PC-3 (cell line): ENCODE results near the gene RGL3. TPM values are rescaled to one million over a fixed set of nuclear protein-coding genes. Genes with fewer than 3 reads are reported as not detected.

Experiments
- ATAC-seq: fragments of 200-7000 bp; cut with Tn5 transposase; 2 replicates; pipeline ENCODE4 v1.9.1; 2020; ENCODE audit warnings: mild to moderate bottlenecking, moderate library complexity
- BruUV-seq: library from RNA; stranded (reverse); fragments of 400-500 nt; replicated peaks from 2 replicates; lab custom pipeline; 2021; lab: Mats Ljungman, UMichigan
- CTCF ChIA-PET: fragments of 300-600 bp; sonication (Branson Sonifier 250); formaldehyde crosslinking; loops from one replicate; lab custom pipeline; 2022; ENCODE audit warnings: antibody characterized with exemption; lab: Charles Lee
- POLR2A ChIA-PET: fragments of 300-600 bp; sonication (Branson Sonifier 250); formaldehyde crosslinking; loops from one replicate; lab custom pipeline; 2022; ENCODE audit warnings: antibody characterized with exemption; ENCODE audit not compliant: unreplicated experiment; lab: Charles Lee
- DNase-seq: peaks from one replicate; pipeline ENCODE4 v3.0.0-alpha.2; 2015
- H2AFZ ChIP-seq: fragments of 300-600 bp; sonication (generic); 2 replicates; pipeline ENCODE4 v1.6.0; 2016; ENCODE audit warnings: antibody characterized with exemption, low read length
- H3F3A ChIP-seq: fragments of 300-600 bp; sonication (generic); one replicate; pipeline ENCODE4 v1.6.0; 2017; ENCODE audit warnings: antibody characterized with exemption, low read length, control low read depth, mild to moderate bottlenecking; ENCODE audit not compliant: unreplicated experiment
- H3K27ac ChIP-seq: fragments of 300-600 bp; sonication (generic); 2 replicates; pipeline ENCODE4 v1.5.1; 2016; ENCODE audit warnings: mild to moderate bottlenecking, low read length
- H3K27me3 ChIP-seq: fragments of 300-600 bp; sonication (generic); 2 replicates; pipeline ENCODE4 v1.6.1; 2016; ENCODE audit warnings: low read length, mixed read lengths
- H3K36me3 ChIP-seq: fragments of 300-600 bp; sonication (generic); 2 replicates; pipeline ENCODE4 v1.6.1; 2016; ENCODE audit warnings: low read depth, mixed run types, low read length, mixed read lengths
- H3K4me1 ChIP-seq: fragments of 300-600 bp; sonication (generic); 2 replicates; pipeline ENCODE4 v1.5.1; 2016; ENCODE audit warnings: low read length; ENCODE audit not compliant: insufficient read depth
- H3K4me2 ChIP-seq: fragments of 300-600 bp; sonication (generic); 2 replicates; pipeline ENCODE4 v1.6.0; 2016; ENCODE audit warnings: low read length
- H3K4me3 ChIP-seq: fragments of 300-600 bp; sonication (generic); 2 replicates; pipeline ENCODE4 v1.5.1; 2016; ENCODE audit warnings: mild to moderate bottlenecking, low read length, mixed read lengths
- H3K79me2 ChIP-seq: fragments of 300-600 bp; sonication (generic); 2 replicates; pipeline ENCODE4 v1.6.1; 2017; ENCODE audit warnings: low read length, mixed read lengths
- H3K9ac ChIP-seq: fragments of 300-600 bp; sonication (generic); 2 replicates; pipeline ENCODE4 v1.6.0; 2016; ENCODE audit warnings: mild to moderate bottlenecking, low read length
- H3K9me2 ChIP-seq: fragments of 300-600 bp; sonication (generic); replicated peaks from 2 replicates; pipeline ENCODE4 v1.6.1; 2016; ENCODE audit warnings: mixed run types, low read length, mixed read lengths
- H3K9me3 ChIP-seq: fragments of 300-600 bp; sonication (generic); 2 replicates; pipeline ENCODE4 v1.6.1; 2016; ENCODE audit warnings: low read length, mixed read lengths
- H4K20me1 ChIP-seq: fragments of 300-600 bp; sonication (generic); 2 replicates; pipeline ENCODE4 v1.6.1; 2016; ENCODE audit warnings: low read length, mixed read lengths
- EZH2 ChIP-seq: fragments of 300-600 bp; sonication (generic); IDR thresholded peaks from one replicate; pipeline ENCODE4 v1.6.1; 2017; ENCODE audit warnings: antibody characterized with exemption, mild to moderate bottlenecking, low read length; ENCODE audit not compliant: unreplicated experiment
- EZH2phosphoT487 ChIP-seq: fragments of 300-600 bp; sonication (generic); IDR thresholded peaks from 2 replicates; pipeline ENCODE4 v1.6.1; 2018; ENCODE audit warnings: mild to moderate bottlenecking, antibody characterized with exemption, low read length, borderline replicate concordance
- intact Hi-C: fragments of 100-400 bp; cut with micrococcal nuclease; formaldehyde crosslinking; loops from 2 replicates; pipeline ENCODE4 v1.9.0; 2023
- total RNA-seq: library from RNA; depleted of rRNA; stranded (reverse); fragments of >200 nt; gene quantifications from 2 replicates; pipeline ENCODE4 v1.2.3, GENCODE V29; 2014
- TF ChIP-seq, protein P1 (sequence below): fragments of 300-600 bp; sonication (generic); conservative IDR thresholded peaks from 2 replicates; pipeline ENCODE4 v1.5.1; 2017; ENCODE audit warnings: antibody characterized with exemption, low read depth, mild to moderate bottlenecking, low read length

RGL3 gene
- total RNA-seq, 1 experiment from 2014 or later = 23.5 TPM

DNA sequence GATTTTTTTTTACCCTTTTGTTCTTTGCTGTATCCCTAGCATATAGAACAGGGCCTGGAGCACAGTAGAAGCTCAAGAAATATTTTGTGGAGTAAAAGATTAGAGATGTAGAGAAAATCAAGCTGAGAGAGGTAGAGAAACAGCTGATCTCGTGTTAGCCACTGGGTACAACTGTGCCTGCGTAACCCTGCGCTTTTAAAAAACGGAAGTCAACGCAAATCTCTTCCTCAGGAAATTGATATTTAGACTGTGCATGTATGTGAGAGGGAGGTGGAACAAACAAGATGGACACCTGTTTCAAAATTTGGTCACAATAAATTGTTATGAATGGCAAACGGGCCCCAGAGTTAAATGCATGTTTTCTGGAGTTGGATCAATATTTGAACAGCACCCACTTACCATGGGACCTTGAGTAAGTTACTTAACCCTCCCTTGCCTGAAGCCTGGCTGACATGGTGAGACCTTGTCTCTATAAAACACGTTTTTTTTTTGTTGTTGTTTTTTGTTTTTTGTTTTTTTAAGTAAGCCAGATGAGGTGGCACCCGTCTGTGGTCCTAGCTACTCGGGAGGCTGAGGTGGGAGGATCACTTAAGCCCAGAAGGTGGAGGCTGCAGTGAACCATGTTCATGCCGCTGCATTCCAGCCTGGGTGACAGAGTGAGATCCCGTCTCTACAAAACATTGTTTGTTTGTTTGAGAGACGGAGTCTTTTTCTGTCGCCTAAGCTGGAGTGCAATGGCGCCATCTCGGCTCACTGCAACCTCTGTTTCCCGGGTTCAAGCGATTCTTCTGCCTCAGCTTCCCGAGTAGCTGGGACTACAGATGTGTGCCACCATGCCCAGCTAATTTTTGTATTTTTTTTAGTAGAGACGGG lies 31.7 kb downstream of the RGL3 start:
- TF ChIP-seq EZH2 = no peak
- TF ChIP-seq, protein P1, sequence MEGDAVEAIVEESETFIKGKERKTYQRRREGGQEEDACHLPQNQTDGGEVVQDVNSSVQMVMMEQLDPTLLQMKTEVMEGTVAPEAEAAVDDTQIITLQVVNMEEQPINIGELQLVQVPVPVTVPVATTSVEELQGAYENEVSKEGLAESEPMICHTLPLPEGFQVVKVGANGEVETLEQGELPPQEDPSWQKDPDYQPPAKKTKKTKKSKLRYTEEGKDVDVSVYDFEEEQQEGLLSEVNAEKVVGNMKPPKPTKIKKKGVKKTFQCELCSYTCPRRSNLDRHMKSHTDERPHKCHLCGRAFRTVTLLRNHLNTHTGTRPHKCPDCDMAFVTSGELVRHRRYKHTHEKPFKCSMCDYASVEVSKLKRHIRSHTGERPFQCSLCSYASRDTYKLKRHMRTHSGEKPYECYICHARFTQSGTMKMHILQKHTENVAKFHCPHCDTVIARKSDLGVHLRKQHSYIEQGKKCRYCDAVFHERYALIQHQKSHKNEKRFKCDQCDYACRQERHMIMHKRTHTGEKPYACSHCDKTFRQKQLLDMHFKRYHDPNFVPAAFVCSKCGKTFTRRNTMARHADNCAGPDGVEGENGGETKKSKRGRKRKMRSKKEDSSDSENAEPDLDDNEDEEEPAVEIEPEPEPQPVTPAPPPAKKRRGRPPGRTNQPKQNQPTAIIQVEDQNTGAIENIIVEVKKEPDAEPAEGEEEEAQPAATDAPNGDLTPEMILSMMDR = no peak
- TF ChIP-seq EZH2phosphoT487 = no peak
- ATAC-seq (no peak), DNase-seq (no peak)
- Histone ChIP-seq H3K4me1 (peaks cover 16% of the 10 kb centered on the region), H3K9me2 (no peaks in the 10 kb centered on the region), H3K9me3 (no peaks in the 10 kb centered on the region), H3K79me2 (no peaks in the 10 kb centered on the region), H3K4me3 (no peak overlapping the region), H3F3A (no peaks in the 10 kb centered on the region), H3K27ac (no peak overlapping the region), H3K4me2 (no peak overlapping the region), H3K9ac (no peak overlapping the region), H3K36me3 (no peaks in the 10 kb centered on the region), H3K27me3 (no peaks in the 10 kb centered on the region), H2AFZ (no peak overlapping the region), H4K20me1 (no peaks in the 10 kb centered on the region)
- ChIA-PET POLR2A (no interaction called here), CTCF (no interaction called here)
- BruUV-seq = no TSS peak
- intact Hi-C loops = no loop called here

GRCh38 chr19:11384778-11385129 lies 34.4 kb downstream of the RGL3 start:
- Histone ChIP-seq H3K4me1 (peaks cover 31% of the 10 kb centered on the region), H3K4me3 (no peak overlapping the region), H3F3A (no peaks in the 10 kb centered on the region), H3K79me2 (peaks cover 10% of the 10 kb centered on the region), H3K9ac (no peak overlapping the region), H2AFZ (no peak overlapping the region), H3K27me3 (no peaks in the 10 kb centered on the region), H3K9me2 (no peaks in the 10 kb centered on the region), H3K36me3 (no peaks in the 10 kb centered on the region), H4K20me1 (no peaks in the 10 kb centered on the region), H3K4me2 (no peak overlapping the region), H3K9me3 (no peaks in the 10 kb centered on the region), H3K27ac (no peak overlapping the region)
- POLR2A ChIA-PET = no interaction called here
- no peak for ATAC-seq
- TF ChIP-seq EZH2phosphoT487 (no peak), EZH2 (no peak)
- TF ChIP-seq, protein P1 = no peak
- no TSS peak for BruUV-seq
- intact Hi-C loops = no loop called here
- no peak for DNase-seq
- CTCF ChIA-PET = interaction anchor here (1.2 kb wide), 1 partner anchor 91 kb away, joined by 8 read pairs; no protein-coding TSS in a partner anchor

GRCh38 chr19:11383706-11384048 lies 35.4 kb downstream of the RGL3 start:
- ATAC-seq = no peak
- Histone ChIP-seq H4K20me1 (no peaks in the 10 kb centered on the region), H3K27ac (no peak overlapping the region), H3K4me1 (peaks cover 38% of the 10 kb centered on the region), H3K9ac (no peak overlapping the region), H3K27me3 (no peaks in the 10 kb centered on the region), H3K4me2 (peak overlapping the region; percentile 89), H3K9me2 (no peaks in the 10 kb centered on the region), H3K79me2 (peaks cover 14% of the 10 kb centered on the region), H2AFZ (peak overlapping the region; percentile 83), H3K36me3 (no peaks in the 10 kb centered on the region), H3K9me3 (no peaks in the 10 kb centered on the region), H3F3A (peaks cover 4% of the 10 kb centered on the region), H3K4me3 (peak overlapping the region; percentile 66)
- POLR2A ChIA-PET = interaction anchor here (0.6 kb wide), 2 partner anchors 10 to 18 kb away, joined by 3 to 4 read pairs; no protein-coding TSS in a partner anchor
- CTCF ChIA-PET = interaction anchor here (0.6 to 1.4 kb wide), 3 partner anchors 51 to 90 kb away, joined by 4 to 8 read pairs (median 8); partner anchors contain the start of genes ODAD3 and PRKCSH
- BruUV-seq = no TSS peak
- intact Hi-C loops = no loop called here
- no peak for DNase-seq
- no peak for TF ChIP-seq EZH2phosphoT487
- TF ChIP-seq, protein P1 = no peak
- TF ChIP-seq EZH2 = no peak
